ENCODE data around the gene XYLT1. TPM values are rescaled to one million over a fixed set of nuclear protein-coding genes. Genes with fewer than 3 reads are reported as not detected.

Gene XYLT1
- total RNA-seq, 2 donors from 2014 or later = 4.6 to 12.9 TPM

GRCh38 chr16:17237350-17237944 is 233.3 kb downstream of the XYLT1 start:
- peak overlapping the region in 1 of 2 donors; percentile 24 for H3K27ac Mint-ChIP-seq
- DNase-seq (ENCODE audit: low spot score in 2 of 2) = no peak
- H3K36me3 Mint-ChIP-seq = peaks cover 0 to 13% of the 10 kb centered on the region in 2 donors
- ATAC-seq = no peak
- H3K9me3 Mint-ChIP-seq = peaks cover 10 to 15% of the 10 kb centered on the region in 2 donors

GRCh38 chr16:17235147-17235815 is 235.5 kb downstream of the XYLT1 start:
- H3K36me3 Mint-ChIP-seq = peaks cover 5 to 7% of the 10 kb centered on the region in 2 donors
- no peak for ATAC-seq
- no peak for DNase-seq (ENCODE audit: low spot score in 2 of 2)

GRCh38 chr16:17233318-17234002 is 237.3 kb downstream of the XYLT1 start:
- H3K9me3 Mint-ChIP-seq = no peaks in the 10 kb centered on the region
- ATAC-seq (no peak), DNase-seq (ENCODE audit: low spot score in 2 of 2) (no peak)
- H3K36me3 Mint-ChIP-seq = peaks cover 0 to 5% of the 10 kb centered on the region in 2 donors
- no peak overlapping the region for H3K27ac Mint-ChIP-seq

More at GRCh38 chr16:17235147-17235815, 235.5 kb downstream of the XYLT1 start:
- Mint-ChIP-seq H3K9me3 (peaks cover 10 to 14% of the 10 kb centered on the region in 2 donors), H3K27ac (no peak overlapping the region)

GRCh38 chr16:17232487-17232886 is 238.3 kb downstream of the XYLT1 start:
- H3K27ac Mint-ChIP-seq = no peak overlapping the region

GRCh38 chr16:17231972-17232371 is 238.8 kb downstream of the XYLT1 start:
- DNase-seq (ENCODE audit: low spot score in 2 of 2) (no peak), ATAC-seq (no peak)
- no peaks in the 10 kb centered on the region for H3K9me3 Mint-ChIP-seq
- H3K36me3 Mint-ChIP-seq = peaks cover 0 to 5% of the 10 kb centered on the region in 2 donors
- no peak overlapping the region for H3K27ac Mint-ChIP-seq

More at GRCh38 chr16:17232487-17232886, 238.3 kb downstream of the XYLT1 start:
- Mint-ChIP-seq H3K36me3 (peaks cover 0 to 5% of the 10 kb centered on the region in 2 donors), H3K9me3 (no peaks in the 10 kb centered on the region)
- ATAC-seq (peak in 1 of 2 donors; percentile 34), DNase-seq (ENCODE audit: low spot score in 2 of 2) (no peak)

- DNase-seq (ENCODE audit: low spot score in 2 of 2) = no peak
- H3K36me3 Mint-ChIP-seq = peaks cover 0 to 5% of the 10 kb centered on the region in 2 donors
- no peak for ATAC-seq
- no peaks in the 10 kb centered on the region for H3K9me3 Mint-ChIP-seq
- no peak overlapping the region for H3K27ac Mint-ChIP-seq
Measured at GRCh38 chr16:17230932-17231581, 239.7 kb downstream of the XYLT1 start.

- ATAC-seq = no peak
- Mint-ChIP-seq H3K36me3 (peaks cover 0 to 5% of the 10 kb centered on the region in 2 donors), H3K9me3 (no peaks in the 10 kb centered on the region), H3K27ac (no peak overlapping the region)
- DNase-seq (ENCODE audit: low spot score in 2 of 2) = no peak
Measured at GRCh38 chr16:17229766-17230165, 241.0 kb downstream of the XYLT1 start.

GRCh38 chr16:17229131-17229530 is 241.6 kb downstream of the XYLT1 start:
- no peaks in the 10 kb centered on the region for H3K9me3 Mint-ChIP-seq
- DNase-seq (ENCODE audit: low spot score in 2 of 2) (no peak), ATAC-seq (no peak)
- peaks cover 0 to 5% of the 10 kb centered on the region in 2 donors for H3K36me3 Mint-ChIP-seq
- no peak overlapping the region for H3K27ac Mint-ChIP-seq

GRCh38 chr16:17228708-17229055 is 242.1 kb downstream of the XYLT1 start:
- Mint-ChIP-seq H3K36me3 (peaks cover 2 to 5% of the 10 kb centered on the region in 2 donors), H3K9me3 (no peaks in the 10 kb centered on the region), H3K27ac (no peak overlapping the region)
- DNase-seq (ENCODE audit: low spot score in 2 of 2) (no peak), ATAC-seq (no peak)

- no peak overlapping the region for H3K27ac Mint-ChIP-seq
- DNase-seq (ENCODE audit: low spot score in 2 of 2) = no peak
- peaks cover 5 to 7% of the 10 kb centered on the region in 2 donors for H3K36me3 Mint-ChIP-seq
- H3K9me3 Mint-ChIP-seq = no peaks in the 10 kb centered on the region
- ATAC-seq = no peak
Measured at GRCh38 chr16:17228048-17228707, 242.6 kb downstream of the XYLT1 start.

GRCh38 chr16:17227278-17227677 is 243.5 kb downstream of the XYLT1 start:
- Mint-ChIP-seq H3K27ac (no peak overlapping the region), H3K9me3 (no peaks in the 10 kb centered on the region), H3K36me3 (peaks cover 5 to 8% of the 10 kb centered on the region in 2 donors)
- no peak for DNase-seq (ENCODE audit: low spot score in 2 of 2)
- ATAC-seq = no peak

GRCh38 chr16:17225541-17225940 is 245.2 kb downstream of the XYLT1 start:
- Mint-ChIP-seq H3K27ac (no peak overlapping the region), H3K9me3 (no peaks in the 10 kb centered on the region), H3K36me3 (peaks cover 1 to 8% of the 10 kb centered on the region in 2 donors)
- DNase-seq (ENCODE audit: low spot score in 2 of 2) (no peak), ATAC-seq (no peak)

- DNase-seq (ENCODE audit: low spot score in 2 of 2) (no peak), ATAC-seq (peak; percentile 30 to 50)
- H3K36me3 Mint-ChIP-seq = peaks cover 0 to 8% of the 10 kb centered on the region in 2 donors
Measured at GRCh38 chr16:17224879-17225281, 245.9 kb downstream of the XYLT1 start.

GRCh38 chr16:17224350-17224749 is 246.4 kb downstream of the XYLT1 start:
- peak overlapping the region in 1 of 2 donors; percentile 31 for H3K27ac Mint-ChIP-seq
- no peak for DNase-seq (ENCODE audit: low spot score in 2 of 2)
- H3K9me3 Mint-ChIP-seq = no peaks in the 10 kb centered on the region
- no peak for ATAC-seq
- H3K36me3 Mint-ChIP-seq = peaks cover 0 to 8% of the 10 kb centered on the region in 2 donors

More at GRCh38 chr16:17224879-17225281, 245.9 kb downstream of the XYLT1 start:
- peak overlapping the region in 1 of 2 donors; percentile 31 for H3K27ac Mint-ChIP-seq
- no peaks in the 10 kb centered on the region for H3K9me3 Mint-ChIP-seq

- Mint-ChIP-seq H3K9me3 (no peaks in the 10 kb centered on the region), H3K27ac (no peak overlapping the region), H3K36me3 (peaks cover 0 to 8% of the 10 kb centered on the region in 2 donors)
- ATAC-seq = no peak
- no peak for DNase-seq (ENCODE audit: low spot score in 2 of 2)
Measured at GRCh38 chr16:17223576-17223975, 247.2 kb downstream of the XYLT1 start.

GRCh38 chr16:17222871-17223401 is 247.8 kb downstream of the XYLT1 start:
- ATAC-seq (no peak), DNase-seq (ENCODE audit: low spot score in 2 of 2) (no peak)
- H3K9me3 Mint-ChIP-seq = no peaks in the 10 kb centered on the region
- peaks cover 0 to 8% of the 10 kb centered on the region in 2 donors for H3K36me3 Mint-ChIP-seq
- no peak overlapping the region for H3K27ac Mint-ChIP-seq

All from activated naive CD4-positive, alpha-beta T cell treated with anti-CD3 and anti-CD28 coated beads, Interleukin-2, amount 50 U/mL, for 72 hours (primary cell).